GM10266 (cell line): ENCODE data around the gene NPLOC4.

Experiments
- DNase-seq: peaks from one replicate; pipeline ENCODE4 v3.0.0; 2012; ENCODE audit errors: extremely low spot score
- CTCF ChIP-seq: IDR thresholded peaks from 2 replicates; pipeline ENCODE4 v1.5.1; 2012; ENCODE audit warnings: mild to moderate bottlenecking, low read depth; ENCODE audit not compliant: control insufficient read depth, insufficient read depth; ENCODE audit errors: missing control alignments

Gene NPLOC4

GRCh38 chr17:81574643-81574956 lies 62.3 kb downstream of the NPLOC4 start:
- DNase-seq: no peak

GRCh38 chr17:81573794-81574642 lies 62.9 kb downstream of the NPLOC4 start:
- no peak for TF ChIP-seq CTCF
- DNase-seq: no peak

More at GRCh38 chr17:81574643-81574956, 62.3 kb downstream of the NPLOC4 start:
- TF ChIP-seq CTCF: no peak

- DNase-seq: no peak
- no peak for TF ChIP-seq CTCF
Measured at GRCh38 chr17:81572563-81573168, 64.2 kb downstream of the NPLOC4 start.

- DNase-seq: no peak
- no peak for TF ChIP-seq CTCF
Measured at GRCh38 chr17:81570964-81571363, 65.9 kb downstream of the NPLOC4 start.

- no peak for TF ChIP-seq CTCF
- no peak for DNase-seq
Measured at GRCh38 chr17:81569986-81570514, 66.9 kb downstream of the NPLOC4 start.

GRCh38 chr17:81568416-81568815 lies 68.5 kb downstream of the NPLOC4 start:
- TF ChIP-seq CTCF: no peak
- no peak for DNase-seq

- no peak for TF ChIP-seq CTCF
- DNase-seq: no peak
Measured at GRCh38 chr17:81567191-81567590, 69.7 kb downstream of the NPLOC4 start.
